ENCODE measurements around the gene NRCAM.

- TF ChIP-seq POLR2A (IDR thresholded peaks at IDR 0.05) (no peak), CTCF (IDR thresholded peaks at IDR 0.05) (no peak)
Observed at GRCh38 chr7:108283252-108283651, 173.0 kb downstream of the NRCAM start.
